ENCODE measurements around the gene TNFAIP6.

GRCh38 chr2:151409601-151410484, 52.5 kb downstream of the TNFAIP6 start, which contains the start of gene RIF1:
- TF ChIP-seq EZH2phosphoT487 (IDR thresholded peaks at IDR 0.05; ENCODE audit: low read length): no peak
- TF ChIP-seq EZH2 (optimal IDR thresholded peaks at IDR 0.05; ENCODE audit: low read depth, low read length): no peak
- peak; percentile 54 for TF ChIP-seq CTCF (IDR thresholded peaks at IDR 0.05; ENCODE audit: low read length)

Measured in MM.1S (cell line).